HG02759 (cell line): ENCODE data around the gene MAP7D2.

Experiments used
- ATAC-seq: cut with Tn5 transposase; IDR thresholded peaks from one replicate; pipeline ENCODE4 v1.9.1; 2021; ENCODE audit warnings: mild to moderate bottlenecking, moderate library complexity; ENCODE audit not compliant: unreplicated experiment

The MAP7D2 gene

GRCh38 chrX:20046223-20046622 is 70.5 kb downstream of the MAP7D2 start:
- no peak for ATAC-seq

GRCh38 chrX:20042221-20042620 is 74.5 kb downstream of the MAP7D2 start:
- no peak for ATAC-seq

GRCh38 chrX:20038966-20039365 is 77.7 kb downstream of the MAP7D2 start:
- ATAC-seq: no peak

DNA sequence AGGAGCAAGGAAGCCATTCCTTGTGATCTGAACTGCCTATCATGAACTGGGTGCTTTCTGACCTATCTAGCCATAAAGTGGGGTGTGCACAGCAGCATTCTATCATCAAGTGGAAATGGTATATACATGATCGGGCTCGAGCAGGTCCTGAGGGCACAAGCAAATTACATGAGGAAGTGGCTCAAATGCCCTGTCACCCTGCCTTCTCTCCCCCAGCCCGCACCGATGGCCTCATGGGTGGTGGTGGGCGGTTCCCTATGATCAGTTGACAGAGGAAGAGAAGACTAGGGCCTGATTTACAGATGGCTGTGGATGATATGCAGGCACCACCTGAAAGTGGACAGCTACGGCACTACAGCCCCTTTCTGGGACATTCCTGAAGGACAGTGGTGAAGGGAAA is 79.5 kb downstream of the MAP7D2 start:
- no peak for ATAC-seq

- ATAC-seq: no peak
Observed at GRCh38 chrX:20032201-20032600, 84.5 kb downstream of the MAP7D2 start.

DNA sequence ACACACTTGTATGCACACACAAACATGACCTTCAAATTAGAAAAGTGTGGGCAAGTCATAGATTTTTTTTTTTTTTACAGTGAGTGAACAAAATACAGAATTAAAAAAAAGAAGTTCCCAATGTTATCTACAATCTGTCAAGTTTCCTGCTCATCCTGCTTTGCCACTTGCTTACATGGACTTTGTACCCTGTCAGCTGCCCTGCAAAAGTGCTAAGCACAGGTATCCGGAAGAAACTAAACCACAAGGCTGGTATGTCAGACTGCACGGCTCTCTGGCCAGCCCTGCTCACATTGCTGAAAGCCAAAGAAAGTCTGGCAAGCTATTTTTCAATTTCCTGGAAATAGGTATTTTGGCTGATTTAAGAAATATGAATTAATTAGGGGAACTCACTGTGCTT is 87.0 kb downstream of the MAP7D2 start:
- ATAC-seq: peak; percentile 67

- ATAC-seq: no peak
Observed at GRCh38 chrX:20028588-20028987, 88.1 kb downstream of the MAP7D2 start.

- ATAC-seq: no peak
Observed at GRCh38 chrX:20026278-20026677, 90.4 kb downstream of the MAP7D2 start.

DNA sequence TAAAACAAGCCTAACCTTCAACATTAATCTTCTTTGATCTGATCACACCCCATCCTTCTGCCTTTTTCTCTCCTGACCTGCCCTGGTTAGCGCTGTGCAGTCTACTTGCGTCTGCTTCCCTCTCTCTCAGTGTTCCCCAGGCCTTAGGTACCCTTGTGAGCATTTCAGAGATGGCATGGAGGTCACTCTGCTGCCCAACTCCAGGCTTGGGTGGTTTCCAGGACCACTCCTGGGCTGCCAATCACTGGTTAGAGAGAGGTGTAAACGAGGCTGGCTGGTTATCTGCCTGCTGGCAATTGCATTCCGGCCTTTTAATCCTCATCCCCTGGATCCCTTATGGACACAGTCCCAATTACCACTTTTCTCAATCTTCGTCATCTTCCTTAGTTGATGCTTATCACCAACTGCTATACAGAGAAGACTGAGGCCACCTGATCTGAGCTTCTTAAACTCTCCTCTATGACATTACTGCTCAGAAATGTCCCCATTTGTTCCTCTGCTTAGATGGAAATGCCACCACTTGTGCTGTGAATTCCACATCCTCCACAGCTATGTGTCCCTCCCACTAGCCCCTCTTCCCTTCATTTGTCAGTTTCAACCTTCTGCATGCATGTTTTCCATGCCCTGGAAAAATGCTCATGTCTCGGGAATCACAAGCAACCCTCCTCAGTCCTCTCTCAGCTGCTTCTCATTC is 96.9 kb downstream of the MAP7D2 start:
- ATAC-seq: no peak

DNA sequence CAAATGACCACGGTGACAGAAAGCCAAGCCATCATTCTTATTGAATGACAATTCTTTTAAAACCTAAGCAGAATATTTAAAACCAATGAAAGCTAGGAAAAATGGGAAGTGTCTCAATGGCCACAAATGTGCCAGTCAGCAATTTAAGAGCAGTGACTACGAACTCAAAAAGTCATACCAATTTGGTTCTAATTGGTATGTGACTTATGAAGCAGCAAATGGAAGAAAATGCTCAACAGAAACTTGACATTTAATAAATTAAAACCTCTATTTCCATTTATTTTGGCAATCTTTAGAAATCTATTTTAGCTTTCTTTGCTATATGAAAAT is 100.1 kb downstream of the MAP7D2 start:
- ATAC-seq: no peak

DNA sequence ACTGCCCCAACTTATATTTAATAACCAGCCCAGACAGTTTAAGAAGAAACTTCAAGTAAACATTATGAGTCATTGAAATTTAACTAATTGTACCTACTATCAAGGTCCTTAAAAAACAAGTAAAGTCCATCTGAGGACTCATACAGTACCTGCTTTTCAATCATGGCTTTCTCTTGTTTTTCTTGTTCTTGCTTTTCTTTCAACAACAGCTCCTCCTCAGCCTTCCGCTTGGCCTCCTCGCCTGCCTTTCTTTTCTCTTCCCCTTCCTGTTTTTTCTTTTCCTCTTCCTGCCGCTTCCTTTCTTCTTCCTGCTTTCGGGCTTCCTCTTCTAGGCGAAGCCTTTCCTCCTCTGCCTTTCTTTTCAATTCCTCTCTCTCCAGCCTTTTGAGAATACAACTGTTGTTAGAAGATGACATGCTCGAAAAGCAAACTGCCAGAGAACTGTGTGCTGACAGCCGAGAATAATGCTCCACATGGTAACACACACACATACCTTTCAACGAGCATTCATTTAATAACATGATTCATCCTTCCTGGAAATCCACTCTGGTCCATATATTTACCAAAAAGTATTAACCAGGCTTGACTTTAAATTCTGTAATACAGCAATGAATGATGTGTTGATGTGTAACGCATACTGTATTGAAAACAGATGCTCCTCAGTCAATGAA is 100.6 kb downstream of the MAP7D2 start:
- no peak for ATAC-seq

DNA sequence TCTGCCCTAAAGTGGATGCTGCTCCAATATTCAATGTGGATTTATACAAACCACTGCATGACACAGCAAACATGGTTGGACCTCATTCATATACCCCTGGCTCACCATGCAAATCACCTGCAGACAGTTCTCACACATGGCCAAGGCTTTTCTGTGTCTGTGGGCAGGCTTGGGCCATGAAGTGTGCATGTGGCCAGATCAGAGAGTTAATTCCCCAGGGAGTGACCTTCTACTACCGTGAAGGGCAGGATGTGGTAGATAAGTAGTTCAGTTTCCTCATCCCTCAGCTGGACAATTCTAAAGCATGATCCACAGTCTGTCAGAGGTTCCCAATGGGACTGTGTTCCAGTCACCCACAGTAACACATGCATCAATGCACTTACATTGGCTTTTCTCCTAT is 101.3 kb downstream of the MAP7D2 start:
- ATAC-seq: no peak

GRCh38 chrX:20011608-20012007 is 105.1 kb downstream of the MAP7D2 start:
- no peak for ATAC-seq

GRCh38 chrX:20007962-20008622 is 108.6 kb downstream of the MAP7D2 start:
- no peak for ATAC-seq

- ATAC-seq: no peak
Observed at GRCh38 chrX:20005883-20006282, 110.8 kb downstream of the MAP7D2 start.

DNA sequence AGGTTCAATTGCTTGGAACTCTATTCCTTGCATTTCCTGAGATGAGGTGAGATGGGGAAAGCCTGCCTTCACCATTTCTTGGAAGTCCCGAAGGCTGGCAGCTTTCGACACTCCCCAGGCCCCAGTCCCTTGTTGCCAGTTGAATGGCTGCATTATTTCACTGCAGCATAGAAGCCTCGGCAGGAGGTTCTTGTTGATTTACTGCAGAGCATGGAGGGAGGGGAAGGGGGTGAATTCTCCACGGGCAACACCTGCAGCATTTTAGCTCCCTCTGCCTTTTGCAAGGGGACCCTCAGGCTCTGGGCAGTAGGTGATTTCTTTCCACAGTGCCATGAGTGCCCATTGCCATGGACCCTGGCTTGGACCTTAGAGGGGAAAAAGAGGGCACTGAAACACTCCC is 115.1 kb downstream of the MAP7D2 start:
- ATAC-seq: no peak

GRCh38 chrX:19991350-19991718 is 125.4 kb downstream of the MAP7D2 start:
- no peak for ATAC-seq

GRCh38 chrX:19990556-19991349 is 126.0 kb downstream of the MAP7D2 start, which contains the start of gene BCLAF3:
TSS of gene BCLAF3 (minus strand) at chrX:19991061. CDS start at chrX:19970264, 20,797 bp downstream.
- peak; percentile 96 for ATAC-seq

GRCh38 chrX:19990151-19990555 is 126.6 kb downstream of the MAP7D2 start:
- peak; percentile 20 for ATAC-seq

DNA sequence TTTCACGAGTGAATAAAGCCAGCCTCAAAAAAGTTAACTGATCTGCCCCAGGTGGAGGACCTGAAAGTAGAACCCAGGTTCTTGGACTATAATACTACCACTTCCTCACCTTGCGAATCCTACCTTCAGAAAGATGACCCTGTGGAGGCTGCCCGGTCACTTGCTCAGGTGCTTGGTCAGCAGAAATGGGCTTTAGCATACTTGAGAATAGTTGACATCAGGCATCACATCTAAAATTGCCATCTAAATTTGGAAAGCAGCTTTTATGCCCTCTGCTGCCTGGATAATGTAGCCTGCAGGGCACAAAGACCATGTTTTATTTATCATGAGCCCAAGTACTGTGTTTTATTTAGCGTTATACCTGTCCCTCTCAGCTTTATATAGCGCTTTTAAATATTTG is 128.9 kb downstream of the MAP7D2 start:
- ATAC-seq: no peak

GRCh38 chrX:19986531-19986930 is 130.2 kb downstream of the MAP7D2 start:
- no peak for ATAC-seq
